Neural crest cell (in vitro differentiated cells): ENCODE measurements around the gene VDAC2. TPM values are rescaled to one million over a fixed set of nuclear protein-coding genes. Genes with fewer than 3 reads are reported as not detected.
A peak's percentile ranks its signal among the peaks of the same experiment; 100 is the strongest.
"Not testable (repeated sequence)": the region's sequence is repeated elsewhere in the genome, so short reads cannot be mapped to it uniquely, and the experiment has no call there.

ENCODE experiments used
- DNase-seq: peaks from one replicate; pipeline ENCODE4 v3.0.0; 2021; ENCODE audit warnings: low read depth, mixed read lengths, low spot score
- H3K27ac Mint-ChIP-seq: one replicate; pipeline ENCODE4 v1.8.0; 2021; ENCODE audit warnings: mild to moderate bottlenecking, mixed read lengths; ENCODE audit not compliant: unreplicated experiment
- H3K27me3 Mint-ChIP-seq: 2 replicates; pipeline ENCODE4 v1.8.0; 2021; ENCODE audit warnings: low read depth, mild to moderate bottlenecking, mixed read lengths
- H3K36me3 Mint-ChIP-seq: 2 replicates; pipeline ENCODE4 v1.8.0; 2021; ENCODE audit warnings: low read depth, mild to moderate bottlenecking, mixed read lengths
- H3K4me1 Mint-ChIP-seq: 2 replicates; pipeline ENCODE4 v1.8.0; 2021; ENCODE audit warnings: mixed read lengths
- H3K4me3 Mint-ChIP-seq: one replicate; pipeline ENCODE4 v1.8.0; 2021; ENCODE audit warnings: mild to moderate bottlenecking, mixed read lengths
- H3K9me3 Mint-ChIP-seq: 2 replicates; pipeline ENCODE4 v1.8.0; 2021; ENCODE audit warnings: mixed read lengths
- CTCF ChIP-seq: fragments of 200-600 bp; sonication (generic); conservative IDR thresholded peaks from 2 replicates; pipeline ENCODE4 v1.5.0; 2021; ENCODE audit warnings: antibody characterized with exemption, mild to moderate bottlenecking
- total RNA-seq: library from RNA; stranded (reverse); gene quantifications from 2 replicates; pipeline ENCODE4 v1.2.1, GENCODE V29; 2021

Gene VDAC2
- total RNA-seq, 1 donor from 2014 or later = 202 TPM

- Mint-ChIP-seq H3K4me3 (peak overlapping the region; percentile 41), H3K36me3 (no peaks in the 10 kb centered on the region), H3K27me3 (no peaks in the 10 kb centered on the region), H3K27ac (peak overlapping the region; percentile 69), H3K4me1 (peaks cover 8% of the 10 kb centered on the region), H3K9me3 (no peaks in the 10 kb centered on the region)
- DNase-seq = no peak
- no peak for TF ChIP-seq CTCF
Observed at GRCh38 chr10:75202321-75203045, 8.1 kb upstream of the VDAC2 start.

DNA sequence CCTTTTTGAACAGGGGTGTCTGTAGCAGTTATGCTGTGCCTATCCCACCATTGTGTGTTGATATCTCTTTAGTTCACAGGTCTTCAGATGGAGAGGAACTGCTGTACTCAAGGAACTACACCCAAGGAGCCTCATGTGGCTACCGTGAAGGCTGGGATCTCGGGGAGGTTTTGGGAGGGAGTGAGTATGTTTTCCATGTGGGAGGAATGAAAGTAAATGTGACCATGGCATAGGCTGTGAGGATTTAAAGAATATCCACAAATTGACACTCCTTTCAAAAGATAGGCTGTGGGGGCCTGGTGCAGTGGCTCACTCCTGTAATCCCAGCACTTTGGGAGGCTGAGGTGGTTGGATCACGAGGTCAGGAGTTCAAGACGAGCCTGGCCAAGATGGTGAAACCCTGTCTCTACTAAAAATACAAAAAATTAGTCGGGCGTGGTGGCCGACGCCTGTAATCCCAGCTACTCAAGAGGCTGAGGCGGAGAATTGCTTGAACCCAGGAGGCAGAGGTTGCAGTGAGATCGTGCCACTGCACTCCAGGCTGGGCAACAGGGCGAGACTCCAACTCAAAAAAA, 7.5 kb upstream of the VDAC2 start:
- not testable (repeated sequence) for DNase-seq, H3K9me3 Mint-ChIP-seq, H3K27me3 Mint-ChIP-seq, H3K4me1 Mint-ChIP-seq, H3K27ac Mint-ChIP-seq, H3K4me3 Mint-ChIP-seq, H3K36me3 Mint-ChIP-seq

DNA sequence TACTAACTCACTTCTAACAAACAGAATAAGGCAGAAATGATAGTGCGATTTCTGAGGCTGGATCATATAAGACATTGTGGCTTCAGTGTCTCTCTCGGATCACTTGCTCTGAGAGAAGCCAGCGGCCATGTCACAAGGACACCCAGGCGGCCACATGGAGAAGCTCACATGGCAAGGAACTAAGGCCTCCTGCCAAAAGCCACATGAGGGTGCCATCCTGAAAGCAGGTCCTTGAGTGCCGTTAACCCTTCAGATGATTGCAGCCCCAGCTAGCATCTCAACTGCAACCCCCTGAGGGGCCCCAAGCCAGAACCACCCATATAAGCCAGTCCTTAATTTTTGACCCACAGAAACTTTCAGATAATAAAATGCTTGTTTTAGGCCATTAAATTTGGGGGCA, 6.9 kb upstream of the VDAC2 start:
- no peak for TF ChIP-seq CTCF
- Mint-ChIP-seq H3K4me3 (peak overlapping the region; percentile 51), H3K27ac (no peak overlapping the region), H3K4me1 (no peaks in the 10 kb centered on the region), H3K27me3 (no peaks in the 10 kb centered on the region), H3K36me3 (no peaks in the 10 kb centered on the region), H3K9me3 (no peaks in the 10 kb centered on the region)
- no peak for DNase-seq

- Mint-ChIP-seq H3K27me3 (no peaks in the 10 kb centered on the region), H3K4me1 (peaks cover 4% of the 10 kb centered on the region), H3K36me3 (no peaks in the 10 kb centered on the region), H3K27ac (no peak overlapping the region), H3K9me3 (no peaks in the 10 kb centered on the region), H3K4me3 (no peak overlapping the region)
- TF ChIP-seq CTCF = no peak
- DNase-seq = no peak
Observed at GRCh38 chr10:75205908-75206307, 4.7 kb upstream of the VDAC2 start.

GRCh38 chr10:75206638-75207037, 4.0 kb upstream of the VDAC2 start:
- not testable (repeated sequence) for H3K4me1 Mint-ChIP-seq, H3K9me3 Mint-ChIP-seq, H3K27me3 Mint-ChIP-seq, H3K27ac Mint-ChIP-seq, DNase-seq, H3K36me3 Mint-ChIP-seq
- peak overlapping the region; percentile 68 for H3K4me3 Mint-ChIP-seq

DNA sequence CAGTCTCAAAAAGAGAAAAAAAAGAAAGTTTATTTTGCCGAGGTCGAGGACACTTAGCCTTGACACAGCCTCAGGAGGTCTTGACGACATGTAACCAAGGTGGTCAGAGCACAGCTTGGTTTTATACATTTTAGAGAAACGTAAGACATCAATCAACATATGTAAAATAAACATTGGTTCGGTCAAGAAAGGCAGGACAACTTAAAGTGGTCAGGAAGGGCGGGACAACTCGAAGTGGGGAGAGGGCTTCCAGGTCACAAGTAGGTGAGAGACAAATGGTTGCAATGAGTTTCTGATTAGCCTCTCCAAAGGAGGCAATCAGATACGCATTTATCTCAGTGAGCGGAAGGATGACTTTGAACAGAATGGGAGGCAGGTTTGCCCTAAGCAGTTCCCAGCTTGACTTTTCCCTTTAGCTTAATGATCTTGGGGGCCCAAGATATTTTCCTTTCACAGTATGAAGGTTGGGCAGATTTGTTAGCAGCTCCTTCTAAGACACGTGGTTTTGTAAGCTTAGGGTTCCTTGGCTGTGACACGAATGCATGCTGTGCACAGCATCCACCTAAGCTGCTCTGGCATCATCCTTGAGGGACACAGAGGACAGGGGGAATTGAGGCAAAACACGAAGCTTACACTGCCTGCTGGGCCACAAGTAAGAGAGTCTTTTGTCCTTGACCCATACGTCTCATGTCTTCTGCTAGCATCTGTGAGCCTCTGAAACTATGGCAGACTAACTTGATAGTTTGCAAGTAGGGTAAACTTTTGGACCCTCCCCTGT, 3.3 kb upstream of the VDAC2 start:
- Mint-ChIP-seq H3K27ac (peak overlapping the region; percentile 3), H3K36me3 (no peaks in the 10 kb centered on the region), H3K4me3 (peak overlapping the region; percentile 68), H3K27me3 (no peaks in the 10 kb centered on the region), H3K9me3 (no peaks in the 10 kb centered on the region), H3K4me1 (peaks cover 15% of the 10 kb centered on the region)
- DNase-seq = no peak
- no peak for TF ChIP-seq CTCF
